HPDE6-E6E7 (cell line): Measurements from ENCODE around the gene TARP.
"Not testable (repeated sequence)": the region's sequence is repeated elsewhere in the genome, so short reads cannot be mapped to it uniquely, and the experiment has no call there.

Experiments
- DNase-seq: peaks from one replicate; pipeline ENCODE4 v3.0.0; 2011; ENCODE audit warnings: missing footprints; ENCODE audit errors: extremely low spot score

Gene TARP

DNA sequence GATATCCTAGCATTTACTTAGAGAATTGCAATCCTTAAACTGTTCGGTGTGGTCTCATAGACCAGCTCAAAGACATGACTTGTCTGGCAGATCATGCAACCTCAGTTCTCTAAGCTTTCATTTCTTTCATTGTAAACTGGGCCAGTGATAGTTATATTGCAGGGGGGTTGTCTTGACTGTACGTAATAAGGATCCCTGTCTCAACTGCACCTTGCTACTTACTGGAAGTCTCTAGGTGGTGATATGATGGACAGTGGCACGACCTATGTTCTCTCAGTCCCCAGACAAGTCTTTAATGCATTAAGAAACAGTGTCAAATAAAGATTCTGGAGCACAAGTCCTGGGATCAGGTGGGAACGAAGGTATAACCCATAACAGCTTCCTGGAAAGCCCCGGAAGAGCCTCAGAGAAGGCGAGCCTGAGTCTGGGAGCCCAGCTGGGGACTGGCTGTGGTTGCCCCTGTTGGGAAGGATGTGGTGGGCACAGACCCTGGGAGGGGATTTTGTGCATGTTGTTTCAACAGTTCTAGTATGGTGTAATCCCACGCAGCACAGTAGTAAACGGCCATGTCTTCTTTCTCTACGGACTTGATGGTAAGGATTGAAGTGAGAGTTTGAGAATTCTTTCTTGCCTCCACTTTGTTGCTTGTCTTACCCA lies 26.0 kb upstream of the TARP start:
- no peak for DNase-seq

DNA sequence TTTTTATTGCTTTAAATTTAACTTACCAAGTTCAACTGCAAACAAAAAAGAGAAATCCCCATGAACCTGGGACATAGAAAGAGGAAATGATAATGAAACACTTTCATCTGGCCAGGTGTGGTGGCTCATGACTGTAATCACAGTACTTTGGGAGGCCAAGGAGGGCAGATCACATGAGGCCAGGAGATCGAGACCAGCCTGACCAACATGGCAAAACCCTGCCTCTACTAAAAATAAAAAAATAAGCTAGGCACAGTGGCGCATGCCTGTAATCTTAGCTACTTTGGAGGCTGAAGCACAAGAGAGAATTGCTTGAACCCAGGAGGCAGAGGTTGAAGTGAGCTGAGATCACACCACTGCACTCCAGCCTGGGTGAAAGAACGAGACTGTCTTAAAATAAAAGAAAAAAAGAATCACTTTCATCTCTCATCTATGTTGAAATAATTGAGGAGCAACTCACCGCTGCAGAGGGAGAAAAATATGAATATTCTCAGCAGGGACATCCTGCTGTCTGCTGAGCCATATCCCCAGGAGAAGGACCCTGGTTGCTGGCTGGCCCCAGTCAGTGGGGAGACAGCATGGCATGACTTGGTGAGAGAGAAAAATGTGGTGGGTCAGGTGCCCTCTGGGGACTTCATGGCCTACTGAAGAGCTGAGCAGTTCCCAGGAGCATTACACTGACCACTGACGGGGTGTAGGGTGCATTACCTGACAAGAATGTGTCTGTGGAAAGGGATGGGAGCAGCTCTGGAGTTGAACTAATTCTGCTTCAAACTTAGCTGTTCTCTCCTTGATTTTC lies 22.8 kb upstream of the TARP start:
- no peak for DNase-seq

DNA sequence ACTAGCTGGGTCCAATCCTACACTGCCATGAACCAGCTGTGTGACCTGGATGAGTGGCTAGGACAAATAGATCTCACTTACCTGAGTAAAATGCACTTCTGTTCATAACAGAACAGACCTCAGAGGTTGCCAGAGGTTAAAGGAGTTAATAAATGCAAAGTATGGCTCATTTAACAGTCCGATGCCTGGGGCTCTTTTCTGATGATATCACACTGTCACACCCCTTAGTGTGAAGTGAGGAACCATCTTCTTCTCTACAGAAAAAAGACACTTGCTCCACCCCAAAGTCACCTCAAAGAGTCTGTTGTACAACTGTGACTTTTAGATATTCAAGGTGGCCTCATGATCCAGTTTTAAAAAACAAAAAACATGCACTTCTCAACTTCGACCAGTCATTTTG lies 21.5 kb upstream of the TARP start:
- no peak for DNase-seq

DNA sequence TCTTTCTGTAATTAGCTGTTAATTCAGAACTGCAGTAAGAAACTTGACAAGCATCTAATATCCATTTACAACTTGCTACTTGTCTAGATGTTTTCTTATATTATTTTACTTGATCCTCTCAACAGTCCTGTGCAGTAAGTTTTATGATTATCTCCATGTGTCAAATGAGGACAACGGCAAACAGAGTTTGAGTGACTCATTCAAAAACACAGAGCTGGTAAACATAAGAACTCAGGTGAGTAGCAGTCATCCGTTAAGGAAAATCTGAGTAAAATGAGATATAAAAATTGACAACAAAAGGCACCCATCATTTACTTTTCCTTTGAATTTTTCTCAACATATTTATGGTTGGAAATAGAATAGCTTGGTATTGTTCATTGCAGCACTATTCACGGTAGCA lies 19.0 kb upstream of the TARP start:
- no peak for DNase-seq

DNA sequence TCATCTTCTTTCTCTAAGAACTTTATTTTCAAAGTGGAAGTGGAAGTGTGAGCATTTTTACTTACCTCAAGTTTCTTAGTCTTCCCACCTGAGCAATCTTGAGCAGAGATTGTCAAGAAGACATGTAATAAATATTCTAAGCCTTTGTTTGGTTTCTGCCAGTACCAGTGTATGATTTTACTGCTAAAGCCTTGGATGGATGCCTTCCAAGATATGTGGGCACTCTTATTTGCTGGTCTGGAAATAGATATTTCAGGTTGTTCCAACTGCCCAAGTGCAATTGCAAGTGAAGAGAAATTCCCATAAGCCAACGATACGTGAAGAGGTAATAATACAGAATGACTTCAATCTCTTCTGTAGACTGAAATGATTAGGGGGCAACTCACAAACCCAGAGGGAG lies 18.2 kb upstream of the TARP start:
- no peak for DNase-seq

DNA sequence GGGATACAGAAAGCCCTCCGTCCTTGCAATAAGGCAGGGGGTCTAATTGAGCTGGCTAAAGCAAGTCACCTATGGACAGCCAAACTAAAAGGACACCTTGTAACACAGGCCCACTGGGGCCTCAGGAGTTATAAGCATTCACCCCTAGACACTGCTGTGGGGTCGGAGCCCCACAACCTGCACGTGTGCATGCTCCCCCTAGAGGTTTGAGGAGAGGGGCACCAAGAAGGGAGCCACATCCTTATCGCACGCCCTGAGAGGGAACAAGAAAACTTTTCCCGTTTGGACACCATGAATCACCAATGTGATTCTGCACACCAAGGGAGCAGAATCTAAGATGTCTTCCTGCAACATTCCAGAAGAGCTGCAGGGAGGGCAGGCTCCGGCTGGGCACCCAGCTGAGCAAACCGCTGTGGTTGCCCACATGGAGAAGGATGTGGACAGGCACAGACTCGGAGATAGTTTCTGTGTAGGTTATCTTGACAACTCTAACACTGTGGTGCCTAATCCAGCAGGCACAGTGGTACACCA lies 17.7 kb upstream of the TARP start:
- no peak for DNase-seq

DNA sequence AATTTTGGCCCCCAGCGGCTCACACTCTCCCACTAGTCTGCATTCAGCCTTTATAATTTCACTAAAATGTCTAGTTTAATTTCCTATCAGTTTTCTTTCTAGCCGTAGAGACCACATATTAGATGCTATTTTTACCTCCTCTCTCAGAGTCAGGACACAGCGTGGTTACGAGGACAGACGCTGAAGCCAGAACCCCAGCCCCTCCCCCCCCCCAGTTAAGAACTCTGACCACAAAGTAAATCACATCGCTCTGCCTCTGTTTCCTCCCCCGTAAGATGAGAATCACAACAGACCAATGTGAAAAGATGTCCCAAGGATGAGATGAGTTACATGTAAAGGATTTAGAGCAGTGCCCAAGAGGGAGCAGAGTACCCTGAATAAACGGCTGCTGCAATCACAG lies 11.1 kb upstream of the TARP start:
- DNase-seq = no peak

DNA sequence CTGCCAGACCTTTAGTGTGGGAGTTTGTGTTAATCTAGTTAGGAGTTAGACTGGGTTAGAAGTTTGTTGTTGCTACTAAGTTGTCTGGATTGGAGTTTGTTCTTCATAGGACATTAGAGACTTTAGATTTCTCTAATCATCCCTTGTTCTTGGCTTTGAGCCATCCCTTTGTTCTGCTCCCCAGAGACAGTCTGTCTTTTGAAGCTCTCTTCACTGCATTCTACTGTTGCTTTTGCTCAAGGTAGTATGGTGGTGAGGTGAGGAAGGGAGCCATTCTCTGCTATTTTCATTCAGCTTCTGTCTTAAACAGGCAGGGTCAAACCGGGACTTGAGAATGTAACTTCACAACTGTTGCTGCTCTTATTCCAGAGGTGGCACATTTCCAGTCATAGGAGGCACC lies 10.4 kb upstream of the TARP start:
- no peak for DNase-seq

DNA sequence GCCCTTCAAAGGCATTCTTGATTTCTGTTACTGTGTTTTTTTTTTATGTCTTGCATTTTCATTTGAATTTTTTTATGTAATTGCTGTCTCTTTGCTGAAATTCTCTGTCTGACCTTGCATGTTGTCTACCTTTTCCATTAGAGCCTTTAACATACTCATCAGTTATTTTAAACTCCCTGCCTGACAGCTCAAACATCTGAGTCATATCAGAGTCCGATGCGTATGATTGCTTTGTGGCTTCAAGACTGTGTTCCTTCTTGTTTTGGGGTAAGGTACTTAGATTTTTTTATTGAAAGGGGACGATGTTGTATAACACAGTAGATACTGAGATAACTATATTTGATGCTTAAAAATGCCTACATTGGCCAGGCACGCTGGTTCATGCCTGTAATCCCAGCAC lies 9.7 kb upstream of the TARP start:
- no peak for DNase-seq

DNA sequence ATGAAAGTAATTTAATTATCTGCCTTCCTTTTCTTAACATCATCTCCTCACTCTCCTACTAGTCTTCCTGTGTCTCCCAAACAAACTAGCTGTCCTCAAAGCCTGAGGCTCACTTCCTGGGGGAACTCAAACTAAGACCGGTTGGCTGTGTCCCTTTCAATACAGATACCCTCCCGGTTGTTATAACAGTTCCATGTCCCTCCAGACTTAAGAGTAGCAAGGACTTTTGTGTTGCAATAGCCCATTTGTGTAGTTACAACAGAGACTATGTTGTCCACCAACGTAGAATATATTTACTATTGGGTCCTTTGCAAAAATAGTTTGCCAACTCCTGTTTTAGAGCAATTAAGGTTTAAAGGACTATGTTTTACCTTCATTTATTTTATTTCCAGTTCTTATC lies 8.6 kb upstream of the TARP start:
- no peak for DNase-seq

DNA sequence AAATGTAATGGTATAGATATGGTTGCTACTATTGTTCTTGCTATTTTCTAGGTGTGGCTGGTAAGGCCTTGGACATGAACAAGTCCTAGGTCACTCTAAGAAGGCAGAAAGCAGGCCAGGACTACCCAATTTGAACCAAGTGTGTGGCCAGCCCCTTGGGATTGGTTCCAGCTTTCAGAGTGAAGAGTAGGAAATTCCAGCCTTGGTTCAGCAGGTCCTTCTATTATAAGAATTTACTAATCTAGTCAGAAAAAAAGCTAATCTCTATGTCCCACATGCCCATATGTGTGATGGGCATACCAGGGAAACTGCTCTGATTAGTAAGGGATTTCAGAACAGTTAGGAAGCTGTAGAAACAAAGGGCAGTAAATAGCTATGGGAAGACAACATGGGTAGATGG lies 7.8 kb upstream of the TARP start:
- DNase-seq = no peak

DNA sequence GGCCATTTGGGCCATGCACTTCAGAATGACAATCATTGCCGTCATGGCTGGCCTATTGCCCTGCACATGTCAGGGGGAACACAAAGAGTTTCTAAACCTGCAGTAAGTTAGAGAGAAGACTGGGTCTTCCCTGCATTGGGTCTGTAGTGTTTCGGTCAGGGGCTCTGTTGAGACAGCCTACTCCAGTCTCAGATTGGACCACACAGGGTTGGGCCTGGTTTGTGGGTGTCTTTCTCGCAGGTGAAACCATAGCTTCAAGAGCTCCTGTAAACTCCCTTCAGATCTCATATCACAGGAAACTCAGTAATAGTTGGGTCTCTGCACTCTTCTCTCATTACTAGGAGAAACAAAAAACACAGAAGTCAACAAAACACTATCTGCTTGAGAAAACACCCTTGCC lies 7.3 kb upstream of the TARP start:
- DNase-seq = no peak

DNA sequence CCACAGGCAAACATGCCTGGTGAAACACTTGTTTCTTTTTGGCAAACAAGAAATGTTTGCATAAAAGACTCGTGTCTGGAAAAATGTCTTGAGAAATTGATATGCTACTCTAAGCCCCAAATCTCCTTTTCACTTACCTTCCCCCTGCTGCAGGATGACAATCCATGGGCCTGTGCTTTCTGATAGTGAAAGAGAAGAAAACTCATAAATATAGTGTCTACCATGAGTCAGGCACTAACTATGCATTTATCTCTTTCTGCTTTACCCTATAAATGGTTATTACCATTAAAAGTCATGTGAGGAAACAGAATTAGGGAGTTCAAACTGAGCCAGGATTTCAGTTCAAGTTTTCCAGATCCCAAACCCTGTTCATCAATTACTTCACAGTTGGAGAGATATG lies 6.6 kb upstream of the TARP start:
- DNase-seq = no peak

DNA sequence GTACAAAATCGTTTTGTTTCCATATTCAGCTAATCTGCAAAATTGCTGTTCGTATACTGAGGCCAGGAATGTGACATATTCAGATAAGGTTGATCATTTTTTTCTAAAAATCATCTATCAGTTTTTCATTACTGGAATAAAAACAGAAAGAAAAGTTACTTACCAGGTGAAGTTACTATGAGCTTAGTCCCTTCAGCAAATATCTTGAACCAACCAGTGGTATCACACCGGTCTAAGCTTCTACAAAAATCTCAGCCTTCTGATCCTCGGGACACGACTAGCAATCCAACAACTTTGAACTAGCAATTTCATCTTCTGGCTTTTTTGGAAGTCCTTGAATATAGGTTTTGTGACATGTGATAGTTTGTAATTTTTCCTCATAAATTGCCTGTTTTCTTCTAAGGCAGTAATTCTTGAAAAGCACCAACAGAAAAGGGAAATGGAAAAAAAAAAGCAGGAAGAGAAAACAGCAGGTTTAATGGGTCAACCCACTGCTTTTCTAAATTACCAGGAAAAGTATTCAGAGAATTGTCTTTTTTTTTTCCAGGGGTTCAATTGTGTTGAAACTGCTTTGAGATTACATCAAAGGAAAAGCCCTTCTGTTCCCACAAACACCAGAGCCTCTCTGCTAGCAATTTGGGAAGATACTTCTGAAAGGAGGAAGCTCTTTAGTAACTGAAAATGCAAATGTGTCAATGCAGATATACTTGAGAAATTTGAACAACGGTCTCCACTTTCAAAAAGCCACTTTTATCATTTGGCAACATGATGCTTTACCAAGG lies 2.9 kb upstream of the TARP start:
- no peak for DNase-seq

DNA sequence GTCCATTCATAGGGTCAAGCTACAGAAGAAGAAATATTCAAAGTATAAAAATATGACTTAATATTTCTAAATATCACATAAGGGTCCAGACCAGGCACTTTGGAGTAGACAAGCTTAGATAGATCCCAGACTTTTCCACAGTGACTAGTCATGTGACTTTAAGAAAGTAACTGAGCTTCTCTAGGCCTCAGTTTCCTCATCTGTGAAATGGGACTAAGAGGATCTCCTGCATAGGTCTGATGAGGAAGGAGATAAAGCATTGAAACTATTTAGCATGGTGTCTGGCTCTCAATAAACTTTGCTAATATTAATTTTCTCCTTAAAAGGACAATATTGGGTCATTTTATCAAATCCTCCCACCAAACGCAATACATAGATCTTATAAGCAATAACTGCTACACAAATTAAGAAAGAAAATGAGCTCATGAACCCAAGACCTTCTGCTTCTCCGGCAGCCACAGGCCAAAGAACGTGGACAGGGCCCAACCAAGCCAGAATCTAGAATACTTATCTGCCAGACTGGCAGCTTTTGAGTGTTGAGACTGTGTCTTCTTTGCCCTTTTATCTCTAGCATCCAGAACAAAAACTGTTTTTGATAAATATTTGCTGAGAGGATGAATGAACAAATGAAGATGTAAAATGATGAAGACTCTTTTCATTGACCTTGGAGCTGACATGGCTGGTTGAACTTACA lies 1.6 kb upstream of the TARP start:
- no peak for DNase-seq

DNA sequence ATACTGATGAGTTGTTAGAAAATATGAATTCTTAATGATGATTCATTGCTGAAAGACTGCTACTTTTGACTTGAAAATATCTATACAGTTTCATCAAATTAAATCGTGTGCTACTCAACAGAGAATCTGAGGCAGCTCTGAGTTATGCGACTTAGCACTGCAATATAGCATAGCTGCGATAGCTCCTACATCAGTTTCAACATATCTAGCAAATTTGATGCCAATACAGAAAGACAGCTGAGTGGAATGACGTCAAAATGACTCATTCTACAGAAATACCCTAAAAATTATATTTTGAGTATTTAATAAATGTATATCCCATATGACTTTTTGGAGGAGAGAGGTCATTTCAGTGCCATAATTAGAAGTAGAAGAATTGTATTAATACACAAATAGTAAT lies 1.1 kb upstream of the TARP start:
- DNase-seq = no peak

DNA sequence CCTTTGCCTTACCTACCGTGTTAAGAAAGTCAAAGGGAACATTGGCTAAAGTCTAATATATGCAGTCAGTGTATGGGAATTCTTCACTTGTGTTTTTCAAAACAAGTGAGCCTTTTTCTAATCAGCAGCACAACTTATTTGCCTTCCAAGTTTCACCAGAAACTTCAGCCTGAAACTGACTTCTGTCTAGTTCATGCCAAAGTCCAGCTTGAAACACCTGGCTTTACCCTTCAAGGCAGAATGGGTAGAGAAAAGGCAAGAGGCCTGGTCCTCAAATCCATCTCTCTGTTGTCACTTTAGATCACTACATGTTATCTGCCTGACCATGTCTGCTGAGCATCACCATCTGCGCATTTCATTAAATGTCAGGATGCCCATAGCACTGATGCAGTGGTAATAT lies 3.0 kb downstream of the TARP start:
- DNase-seq = not testable (repeated sequence)

DNA sequence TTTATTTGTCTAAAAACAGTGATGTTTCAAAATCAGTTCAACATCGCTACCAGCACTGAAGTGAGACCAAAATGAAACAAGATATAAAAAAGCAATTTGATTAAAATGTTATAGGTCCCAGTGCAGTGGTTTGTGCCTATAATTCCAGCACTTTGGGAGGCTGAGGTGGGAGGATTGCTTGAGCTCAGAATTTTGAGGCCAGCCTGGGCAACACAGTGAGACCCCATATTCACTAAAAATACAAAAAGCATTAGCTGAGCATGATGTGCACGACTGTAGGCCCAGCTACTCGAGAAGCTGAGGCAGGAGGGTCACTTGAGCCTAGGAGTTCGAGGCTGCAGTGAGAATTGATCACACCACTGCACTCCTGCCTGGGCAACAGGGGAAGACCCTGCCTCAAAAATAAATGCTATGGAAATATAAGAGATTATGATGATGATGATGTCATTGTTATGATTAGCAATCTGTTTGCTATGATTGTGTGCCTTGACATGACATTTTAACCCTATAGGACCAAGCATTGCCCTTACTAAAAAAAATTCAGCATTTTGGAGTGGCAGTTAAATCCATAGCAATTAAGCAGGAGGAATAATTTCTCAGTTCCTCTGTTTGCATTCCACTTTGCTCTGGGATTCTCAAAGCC lies 3.6 kb downstream of the TARP start:
- not testable (repeated sequence) for DNase-seq

DNA sequence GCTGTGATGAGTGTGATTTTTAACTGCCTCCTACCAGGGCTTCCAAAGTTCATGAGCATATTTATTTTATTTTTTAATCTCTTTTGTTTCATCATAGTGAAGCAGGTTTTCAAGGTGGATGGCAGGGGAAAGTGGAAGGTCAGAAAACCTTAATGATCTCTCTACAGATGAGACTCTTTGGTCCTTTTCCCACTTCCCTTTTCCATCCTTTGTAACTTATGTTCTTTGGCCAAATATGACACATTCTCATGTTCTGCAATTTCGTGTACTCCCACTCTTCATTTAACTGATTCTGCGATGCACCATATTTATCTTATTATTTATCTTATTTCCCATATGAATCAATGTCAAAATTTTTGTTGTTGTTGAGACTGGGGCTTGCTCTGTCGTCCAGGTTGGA lies 7.5 kb downstream of the TARP start:
- not testable (repeated sequence) for DNase-seq

DNA sequence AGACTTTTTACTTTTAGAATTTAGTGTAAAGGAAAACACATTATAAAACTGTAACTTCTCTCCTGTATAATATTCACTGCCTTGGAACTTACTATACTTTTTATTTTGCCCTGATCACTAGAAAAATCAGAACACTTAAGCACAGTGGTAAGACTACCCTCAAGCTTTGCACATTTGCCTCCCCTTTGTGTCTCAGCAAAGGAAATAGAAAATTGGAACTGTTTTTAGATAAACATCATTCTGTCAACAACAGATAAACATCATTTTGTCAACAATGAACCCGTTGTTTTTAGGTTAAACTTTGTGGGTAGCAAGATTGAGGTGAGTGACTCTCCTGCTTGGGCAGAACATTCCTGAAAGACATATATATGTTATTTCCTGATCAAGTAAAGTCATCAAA lies 8.8 kb downstream of the TARP start:
- DNase-seq = not testable (repeated sequence)

DNA sequence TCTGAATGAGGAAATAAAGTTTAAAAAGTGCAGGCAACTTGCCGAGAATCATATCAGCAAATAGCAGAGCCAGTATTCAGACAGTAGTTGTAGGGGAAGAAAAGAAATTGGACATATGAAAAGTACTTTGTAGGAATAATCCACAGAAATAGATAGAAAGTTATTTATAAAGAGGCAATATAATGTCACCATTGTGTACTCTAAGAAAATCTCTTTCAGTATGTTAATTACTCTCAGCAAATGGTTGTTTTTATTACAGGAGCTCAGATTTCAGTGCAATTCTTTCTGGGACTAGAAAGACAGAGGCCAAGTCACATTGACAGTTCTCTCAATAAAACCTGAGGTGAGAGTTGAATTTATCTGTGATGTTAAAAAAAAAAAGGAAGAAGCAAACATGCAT lies 10.2 kb downstream of the TARP start:
- not testable (repeated sequence) for DNase-seq

DNA sequence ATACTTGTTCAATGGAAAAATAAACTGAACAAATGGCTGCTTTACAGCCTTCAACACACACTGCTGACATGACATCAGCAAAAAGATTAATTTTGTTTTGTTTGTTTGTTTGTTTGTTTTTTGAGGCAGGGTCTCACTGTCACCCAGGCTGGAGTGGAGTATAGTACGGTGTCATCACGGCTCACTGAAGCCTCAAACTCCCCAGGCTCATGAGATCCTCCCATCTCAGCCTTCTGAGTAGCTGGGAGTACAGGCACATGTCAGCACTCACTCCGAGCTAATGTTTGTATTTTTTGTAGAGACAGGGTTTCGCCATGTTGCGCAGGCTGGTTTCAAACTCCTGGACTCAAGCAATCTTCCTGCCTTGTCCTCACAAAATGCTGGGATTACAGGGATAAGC lies 10.9 kb downstream of the TARP start:
- no peak for DNase-seq
